SK-N-SH treated with all-trans-retinoic acid at 6 μM for 48 hours (cell line): ENCODE results near the gene ZBTB46.

Experiments used
- ATAC-seq: fragments of 200-7000 bp; cut with Tn5 transposase; 3 replicates; pipeline ENCODE4 v1.9.1; 2020; ENCODE audit warnings: mild to moderate bottlenecking, moderate library complexity
- BACH2 ChIP-seq: fragments of 250-450 bp; sonication (Bioruptor Pico); IDR thresholded peaks from 2 replicates; pipeline ENCODE4 v1.9.0; 2021; ENCODE audit warnings: mild to moderate bottlenecking, borderline replicate concordance
- CSRNP3 ChIP-seq: fragments of 250-450 bp; sonication (Bioruptor Pico); IDR thresholded peaks from 2 replicates; pipeline ENCODE4 v1.5.1; 2021; ENCODE audit warnings: mild to moderate bottlenecking, moderate library complexity
- GLIS3 ChIP-seq: fragments of 250-450 bp; sonication (Bioruptor Pico); IDR thresholded peaks from 2 replicates; pipeline ENCODE4 v1.5.0; 2020; ENCODE audit warnings: mild to moderate bottlenecking, moderate library complexity
- ISL1 ChIP-seq: fragments of 250-450 bp; sonication (Bioruptor Pico); IDR thresholded peaks from 2 replicates; pipeline ENCODE4 v2.1.2; 2022; ENCODE audit warnings: mild to moderate bottlenecking, moderate library complexity
- OSR1 ChIP-seq: fragments of 250-450 bp; sonication (Bioruptor Pico); IDR thresholded peaks from 2 replicates; pipeline ENCODE4 v1.8.0; 2022; ENCODE audit warnings: moderate library complexity, mild to moderate bottlenecking, inconsistent platforms
- PATZ1 ChIP-seq: fragments of 250-450 bp; sonication (Bioruptor Pico); IDR thresholded peaks from 2 replicates; pipeline ENCODE4 v1.8.0; 2020; ENCODE audit warnings: mild to moderate bottlenecking, moderate library complexity, borderline replicate concordance
- POU6F1 ChIP-seq: fragments of 250-450 bp; sonication (Bioruptor Pico); IDR thresholded peaks from 2 replicates; pipeline ENCODE4 v1.8.0; 2021; ENCODE audit warnings: low read depth, mild to moderate bottlenecking, moderate library complexity, borderline replicate concordance
- RARB ChIP-seq: fragments of 250-450 bp; sonication (Bioruptor Pico); IDR thresholded peaks from 2 replicates; pipeline ENCODE4 v1.8.0; 2021; ENCODE audit warnings: mild to moderate bottlenecking, moderate library complexity
- SNAI2 ChIP-seq: fragments of 250-450 bp; sonication (Bioruptor Pico); IDR thresholded peaks from 2 replicates; pipeline ENCODE4 v1.5.0; 2020; ENCODE audit warnings: mild to moderate bottlenecking, moderate library complexity
- TCF4 ChIP-seq: fragments of 250-450 bp; sonication (Bioruptor Pico); IDR thresholded peaks from 2 replicates; pipeline ENCODE4 v1.8.0; 2021; ENCODE audit warnings: mild to moderate bottlenecking, moderate library complexity, borderline replicate concordance
- TOX ChIP-seq: fragments of 250-450 bp; sonication (Bioruptor Pico); IDR thresholded peaks from 2 replicates; pipeline ENCODE4 v1.8.0; 2021; ENCODE audit warnings: mild to moderate bottlenecking, moderate library complexity, borderline replicate concordance
- TSHZ2 ChIP-seq: fragments of 250-450 bp; sonication (Bioruptor Pico); IDR thresholded peaks from 2 replicates; pipeline ENCODE4 v1.5.0; 2020; ENCODE audit warnings: mild to moderate bottlenecking, moderate library complexity
- ZC3H10 ChIP-seq: fragments of 250-450 bp; sonication (Bioruptor Pico); IDR thresholded peaks from 2 replicates; pipeline ENCODE4 v1.5.1; 2021; ENCODE audit warnings: mild to moderate bottlenecking, moderate library complexity
- ZNF565 ChIP-seq: fragments of 450-650 bp; formaldehyde crosslinking; conservative IDR thresholded peaks from 2 replicates; pipeline ENCODE4 v1.5.0; 2020; ENCODE audit warnings: low read depth, mild to moderate bottlenecking, moderate library complexity
- ZNF70 ChIP-seq: fragments of 450-650 bp; formaldehyde crosslinking; IDR thresholded peaks from 2 replicates; pipeline ENCODE4 v1.5.0; 2020; ENCODE audit warnings: mild to moderate bottlenecking, moderate library complexity

Gene ZBTB46

GRCh38 chr20:63748934-63749270, 82.2 kb downstream of the ZBTB46 start:
- TF ChIP-seq RARB (CRISPR knock-in tag): no peak
- no peak for TF ChIP-seq OSR1 (CRISPR knock-in tag)
- TF ChIP-seq SNAI2: no peak
- no peak for ATAC-seq

- TF ChIP-seq ZNF70 (CRISPR knock-in tag) (no peak), POU6F1 (no peak), TCF4 (no peak), BACH2 (CRISPR knock-in tag) (no peak), TSHZ2 (CRISPR knock-in tag) (no peak), CSRNP3 (CRISPR knock-in tag) (no peak), ZNF565 (CRISPR knock-in tag) (no peak), TOX (no peak), ISL1 (CRISPR knock-in tag) (no peak), GLIS3 (CRISPR knock-in tag) (no peak), PATZ1 (CRISPR knock-in tag) (no peak), ZC3H10 (no peak)
- ATAC-seq: no peak
Measured at GRCh38 chr20:63748070-63748933, 82.8 kb downstream of the ZBTB46 start.

- ATAC-seq: no peak
- TF ChIP-seq ZC3H10 (no peak), CSRNP3 (CRISPR knock-in tag) (no peak), ISL1 (CRISPR knock-in tag) (no peak), POU6F1 (no peak), TSHZ2 (CRISPR knock-in tag) (no peak), GLIS3 (CRISPR knock-in tag) (no peak)
Measured at GRCh38 chr20:63747622-63748069, 83.4 kb downstream of the ZBTB46 start.
